ENCODE measurements around the gene COL9A3.

Gene COL9A3

GRCh38 chr20:62816884-62817873, at the start of gene COL9A3:
TSS of gene COL9A3 (plus strand) at chr20:62817050. CDS start at chr20:62817065, 15 bp downstream.
- TF ChIP-seq CTCF (IDR thresholded peaks at IDR 0.05), result no peak
- Histone ChIP-seq H3K4me1 (ENCODE audit: control insufficient read depth in 1 of 2, insufficient read depth in 1 of 2, low read depth in 1 of 2, low read length in 1 of 2) (peaks cover 0 to 17% of the 10 kb centered on the region in 2 experiments), H3K27ac (no peak within 1 kb of the TSS), H3K27me3 (peaks cover 82% of the 10 kb centered on the region), H3K36me3 (peaks cover 20% of the 10 kb centered on the region), H3K9me3 (no peaks in the 10 kb centered on the region), H3K4me3 (ENCODE audit: low read depth in 1 of 2, low read length in 1 of 2) (no peak within 1 kb of the TSS)

GRCh38 chr20:62768234-62768546, 48.7 kb upstream of the COL9A3 start:
- Histone ChIP-seq H3K36me3 (no peaks in the 10 kb centered on the region), H3K27ac (no peak overlapping the region)

GRCh38 chr20:62768551-62769287, 48.1 kb upstream of the COL9A3 start:
- H3K27ac ChIP-seq, result no peak overlapping the region
- peaks cover 3 to 12% of the 10 kb centered on the region in 2 experiments for H3K4me1 ChIP-seq (ENCODE audit: control insufficient read depth in 1 of 2, insufficient read depth in 1 of 2, low read depth in 1 of 2, low read length in 1 of 2)
- no peak overlapping the region for H3K4me3 ChIP-seq (ENCODE audit: low read depth in 1 of 2, low read length in 1 of 2)
- no peaks in the 10 kb centered on the region for H3K36me3 ChIP-seq
- no peak for TF ChIP-seq CTCF (IDR thresholded peaks at IDR 0.05)
- no peaks in the 10 kb centered on the region for H3K9me3 ChIP-seq
- peaks cover 4% of the 10 kb centered on the region for H3K27me3 ChIP-seq

More at GRCh38 chr20:62768234-62768546, 48.7 kb upstream of the COL9A3 start:
- Histone ChIP-seq H3K4me1 (ENCODE audit: control insufficient read depth in 1 of 2, insufficient read depth in 1 of 2, low read depth in 1 of 2, low read length in 1 of 2) (peaks cover 3 to 10% of the 10 kb centered on the region in 2 experiments), H3K9me3 (no peaks in the 10 kb centered on the region), H3K4me3 (ENCODE audit: low read depth in 1 of 2, low read length in 1 of 2) (no peak overlapping the region), H3K27me3 (peaks cover 4% of the 10 kb centered on the region)
- TF ChIP-seq CTCF (IDR thresholded peaks at IDR 0.05), result no peak

- H3K9me3 ChIP-seq, result no peaks in the 10 kb centered on the region
- H3K27me3 ChIP-seq, result peaks cover 4% of the 10 kb centered on the region
- H3K4me3 ChIP-seq (ENCODE audit: low read depth in 1 of 2, low read length in 1 of 2), result no peak overlapping the region
- no peaks in the 10 kb centered on the region for H3K36me3 ChIP-seq
- H3K27ac ChIP-seq, result no peak overlapping the region
- TF ChIP-seq CTCF (IDR thresholded peaks at IDR 0.05), result no peak
- peaks cover 4 to 16% of the 10 kb centered on the region in 2 experiments for H3K4me1 ChIP-seq (ENCODE audit: control insufficient read depth in 1 of 2, insufficient read depth in 1 of 2, low read depth in 1 of 2, low read length in 1 of 2)
These were observed 47.3 kb upstream of the COL9A3 start for GRCh38 chr20:62769346-62770071.

Data from neutrophil (primary cell).